MM.1S (cell line): ENCODE data around the gene WDR82.

ENCODE experiments used
- DNase-seq: peaks from one replicate; pipeline ENCODE4 v3.0.0-alpha.2; 2015
- H2AFZ ChIP-seq: fragments of 300-600 bp; sonication (generic); 2 replicates; pipeline ENCODE4 v1.6.0; 2016; ENCODE audit warnings: antibody characterized with exemption, low read length
- H3F3A ChIP-seq: fragments of 300-600 bp; sonication (generic); 2 replicates; pipeline ENCODE4 v1.6.1; 2016; ENCODE audit warnings: mild to moderate bottlenecking, antibody characterized with exemption, low read length, moderate library complexity, mixed read lengths; ENCODE audit not compliant: insufficient read depth
- H3K27ac ChIP-seq: fragments of 300-600 bp; sonication (generic); 2 replicates; pipeline ENCODE4 v1.5.1; 2016; ENCODE audit warnings: mild to moderate bottlenecking, low read length
- H3K27me3 ChIP-seq: fragments of 300-600 bp; sonication (generic); replicated peaks from 2 replicates; pipeline ENCODE4 v1.6.0; 2016; ENCODE audit warnings: low read length; ENCODE audit not compliant: insufficient read depth
- H3K36me3 ChIP-seq: fragments of 300-600 bp; sonication (generic); replicated peaks from 2 replicates; pipeline ENCODE4 v1.6.1; 2016; ENCODE audit warnings: mild to moderate bottlenecking, low read length, mixed read lengths; ENCODE audit not compliant: insufficient read depth
- H3K4me1 ChIP-seq: fragments of 300-600 bp; sonication (generic); 2 replicates; pipeline ENCODE4 v1.6.1; 2016; ENCODE audit warnings: low read length, mixed read lengths
- H3K4me2 ChIP-seq: fragments of 300-600 bp; sonication (generic); 2 replicates; pipeline ENCODE4 v1.6.0; 2016; ENCODE audit warnings: low read depth, low read length
- H3K4me3 ChIP-seq: fragments of 300-600 bp; sonication (generic); 2 replicates; pipeline ENCODE4 v1.5.1; 2016; ENCODE audit warnings: low read length, mixed read lengths
- H3K79me2 ChIP-seq: fragments of 300-600 bp; sonication (generic); 2 replicates; pipeline ENCODE4 v1.6.1; 2016; ENCODE audit warnings: mixed run types, low read length, mixed read lengths
- H3K9ac ChIP-seq: fragments of 300-600 bp; sonication (generic); 2 replicates; pipeline ENCODE4 v1.6.1; 2016; ENCODE audit warnings: low read length, mixed read lengths
- H3K9me2 ChIP-seq: fragments of 300-600 bp; sonication (generic); replicated peaks from 2 replicates; pipeline ENCODE4 v1.6.1; 2016; ENCODE audit warnings: mild to moderate bottlenecking, low read length, mixed read lengths; ENCODE audit not compliant: insufficient read depth
- H3K9me3 ChIP-seq: fragments of 300-600 bp; sonication (generic); replicated peaks from 2 replicates; pipeline ENCODE4 v1.6.1; 2016; ENCODE audit warnings: mild to moderate bottlenecking, low read length, mixed read lengths; ENCODE audit not compliant: insufficient read depth
- H4K20me1 ChIP-seq: fragments of 300-600 bp; sonication (generic); 2 replicates; pipeline ENCODE4 v1.6.1; 2016; ENCODE audit warnings: mild to moderate bottlenecking, low read length, moderate library complexity, mixed read lengths; ENCODE audit not compliant: insufficient read depth
- CTCF ChIP-seq: fragments of 300-600 bp; sonication (generic); IDR thresholded peaks from 2 replicates; pipeline ENCODE4 v1.5.1; 2016; ENCODE audit warnings: antibody characterized with exemption, low read length, mixed read lengths
- EZH2 ChIP-seq: fragments of 300-600 bp; sonication (generic); optimal IDR thresholded peaks from 2 replicates; pipeline ENCODE3; 2017; ENCODE audit warnings: low read depth, mild to moderate bottlenecking, antibody characterized with exemption, low read length, mixed read lengths
- EZH2phosphoT487 ChIP-seq: fragments of 300-600 bp; sonication (generic); IDR thresholded peaks from 2 replicates; pipeline ENCODE4 v1.6.1; 2018; ENCODE audit warnings: antibody characterized with exemption, low read length

Gene WDR82

DNA sequence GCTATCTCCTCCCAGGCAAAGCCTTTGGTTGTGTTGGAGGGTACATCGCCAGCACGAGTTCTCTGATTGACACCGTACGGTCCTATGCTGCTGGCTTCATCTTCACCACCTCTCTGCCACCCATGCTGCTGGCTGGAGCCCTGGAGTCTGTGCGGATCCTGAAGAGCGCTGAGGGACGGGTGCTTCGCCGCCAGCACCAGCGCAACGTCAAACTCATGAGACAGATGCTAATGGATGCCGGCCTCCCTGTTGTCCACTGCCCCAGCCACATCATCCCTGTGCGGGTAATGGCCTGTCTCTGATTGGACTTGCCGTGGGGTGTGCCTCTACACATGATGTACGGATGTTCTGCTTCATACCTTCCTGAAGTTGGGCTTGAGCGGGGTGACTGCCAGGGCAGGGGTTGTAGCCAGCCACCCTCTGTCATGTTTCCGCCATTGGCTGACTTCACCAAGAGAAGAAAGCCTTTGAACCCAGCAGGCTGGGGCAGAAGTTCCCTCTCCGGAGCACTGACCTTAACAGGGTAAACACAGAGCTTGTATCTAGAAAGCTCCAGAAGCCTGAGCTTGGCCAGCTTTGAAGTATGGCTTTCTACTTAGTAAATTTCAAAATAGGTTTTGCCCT, 67.1 kb downstream of the WDR82 start:
- H4K20me1 ChIP-seq, result no peaks in the 10 kb centered on the region
- H2AFZ ChIP-seq, result no peak overlapping the region
- no peak overlapping the region for H3K4me3 ChIP-seq
- H3K4me1 ChIP-seq, result no peaks in the 10 kb centered on the region
- no peak overlapping the region for H3K9ac ChIP-seq
- H3K9me3 ChIP-seq, result no peaks in the 10 kb centered on the region
- no peak overlapping the region for H3K27ac ChIP-seq
- H3K27me3 ChIP-seq, result no peaks in the 10 kb centered on the region
- peaks cover 4% of the 10 kb centered on the region; the same call in 1 of the 2 replicates for H3K36me3 ChIP-seq
- H3K9me2 ChIP-seq, result no peaks in the 10 kb centered on the region
- H3F3A ChIP-seq, result no peaks in the 10 kb centered on the region
- no peaks in the 10 kb centered on the region for H3K79me2 ChIP-seq
- no peak overlapping the region for H3K4me2 ChIP-seq
- TF ChIP-seq EZH2phosphoT487, result no peak
- TF ChIP-seq EZH2, result no peak
- no peak for TF ChIP-seq CTCF
- no peak for DNase-seq

- Histone ChIP-seq H2AFZ (no peak overlapping the region), H3K36me3 (peaks cover 4% of the 10 kb centered on the region; the same call in 1 of the 2 replicates), H3K79me2 (no peaks in the 10 kb centered on the region), H3K9me2 (no peaks in the 10 kb centered on the region), H3K27ac (no peak overlapping the region), H3K27me3 (no peaks in the 10 kb centered on the region), H3K4me3 (no peak overlapping the region), H3K9ac (no peak overlapping the region), H3F3A (no peaks in the 10 kb centered on the region), H4K20me1 (no peaks in the 10 kb centered on the region), H3K4me1 (no peaks in the 10 kb centered on the region), H3K9me3 (no peaks in the 10 kb centered on the region), H3K4me2 (no peak overlapping the region)
- no peak for DNase-seq
- TF ChIP-seq CTCF (no peak), EZH2phosphoT487 (no peak), EZH2 (no peak)
Measured at GRCh38 chr3:52210550-52211046, 67.9 kb downstream of the WDR82 start.

DNA sequence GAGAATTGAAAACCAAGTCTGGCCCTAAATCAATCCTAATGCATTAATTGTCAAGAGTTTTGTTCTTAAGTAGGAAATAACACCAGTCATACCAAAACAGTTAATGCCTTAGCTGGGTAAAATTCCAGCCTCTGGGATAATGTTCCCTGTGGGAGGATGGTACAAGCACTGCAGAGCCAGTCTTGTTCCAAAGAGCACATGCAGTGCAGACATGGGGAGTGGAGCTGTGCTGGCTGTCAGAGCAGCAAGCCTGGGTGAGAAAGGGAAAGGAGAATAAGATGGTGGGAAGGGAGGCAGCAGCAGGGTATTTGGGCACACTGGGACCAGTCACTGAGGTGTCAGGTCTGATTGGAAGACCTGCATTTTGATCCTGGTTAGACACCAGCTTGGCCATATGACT, 68.4 kb downstream of the WDR82 start:
- Histone ChIP-seq H4K20me1 (no peaks in the 10 kb centered on the region), H3K4me3 (no peak overlapping the region), H3K36me3 (peaks cover 4% of the 10 kb centered on the region; the same call in 1 of the 2 replicates), H3K9me3 (no peaks in the 10 kb centered on the region), H3K9ac (no peak overlapping the region), H3F3A (no peaks in the 10 kb centered on the region), H3K9me2 (no peaks in the 10 kb centered on the region), H3K4me1 (no peaks in the 10 kb centered on the region), H3K4me2 (no peak overlapping the region), H2AFZ (no peak overlapping the region), H3K79me2 (no peaks in the 10 kb centered on the region), H3K27ac (no peak overlapping the region), H3K27me3 (no peaks in the 10 kb centered on the region)
- TF ChIP-seq EZH2 (no peak), EZH2phosphoT487 (no peak), CTCF (no peak)
- DNase-seq, result no peak
